GM18858 (cell line): ENCODE results near the gene ALKBH5.

Experiments used
- ATAC-seq: cut with Tn5 transposase; IDR thresholded peaks from one replicate; pipeline ENCODE4 v1.9.1; 2021; ENCODE audit not compliant: unreplicated experiment

ALKBH5 gene

DNA sequence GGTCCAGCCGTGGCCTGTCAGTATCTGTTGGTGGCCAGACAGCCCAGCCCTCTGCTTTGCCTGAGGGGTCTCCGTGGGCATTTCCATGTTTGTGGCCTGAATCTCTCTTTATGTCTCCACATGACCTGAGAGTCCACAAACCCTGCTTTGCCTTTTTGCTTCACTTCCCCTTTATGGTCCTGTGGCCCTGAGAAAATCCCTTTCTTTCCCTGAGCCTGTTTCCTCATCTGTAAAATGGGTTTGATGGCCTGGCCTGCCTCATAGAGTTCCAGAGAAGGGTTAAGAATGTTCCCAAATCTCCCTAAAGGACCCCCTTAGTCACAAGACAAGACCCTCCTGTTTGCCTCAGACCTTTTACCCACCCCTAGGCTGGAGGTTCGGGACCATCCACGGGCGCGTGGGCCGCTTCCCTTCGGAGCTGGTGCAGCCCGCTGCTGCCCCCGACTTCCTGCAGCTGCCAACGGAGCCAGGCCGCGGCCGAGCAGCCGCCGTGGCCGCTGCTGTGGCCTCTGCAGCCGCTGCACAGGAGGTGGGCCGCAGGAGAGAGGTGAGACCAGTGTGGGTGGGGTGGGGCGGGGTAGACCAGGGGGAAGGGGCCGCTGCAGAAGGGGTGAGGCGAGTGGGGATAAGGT lies 26.2 kb upstream of the ALKBH5 start:
- ATAC-seq, result no peak

DNA sequence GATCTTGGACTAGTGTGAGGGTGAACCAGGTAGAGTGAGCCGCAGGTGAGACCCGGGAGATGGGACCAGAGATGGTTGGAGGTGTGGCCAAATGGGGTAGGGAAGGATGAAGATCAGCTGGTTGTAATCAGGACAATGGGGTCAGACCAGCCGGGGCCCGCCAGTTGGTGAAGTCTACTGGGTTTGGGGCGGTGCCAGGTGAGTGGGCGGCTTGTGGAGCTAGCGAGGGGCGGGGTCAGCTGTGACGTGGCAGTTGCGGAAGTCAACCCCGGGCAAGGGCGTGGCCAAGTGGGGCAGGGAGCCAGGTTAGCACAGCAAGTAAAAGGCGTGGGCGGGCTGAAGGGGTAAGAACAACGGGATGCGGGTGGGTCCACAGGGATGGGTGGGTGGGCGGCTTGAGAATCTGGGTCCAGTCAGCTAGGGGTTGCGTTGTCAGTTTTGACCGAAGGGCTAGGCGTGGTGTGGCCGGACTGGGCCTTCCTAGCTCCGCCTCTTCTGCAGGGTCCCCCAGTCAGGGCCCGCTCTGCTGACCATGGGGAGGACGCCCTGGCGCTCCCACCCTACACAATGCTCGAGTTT lies 25.5 kb upstream of the ALKBH5 start:
- no peak for ATAC-seq

DNA sequence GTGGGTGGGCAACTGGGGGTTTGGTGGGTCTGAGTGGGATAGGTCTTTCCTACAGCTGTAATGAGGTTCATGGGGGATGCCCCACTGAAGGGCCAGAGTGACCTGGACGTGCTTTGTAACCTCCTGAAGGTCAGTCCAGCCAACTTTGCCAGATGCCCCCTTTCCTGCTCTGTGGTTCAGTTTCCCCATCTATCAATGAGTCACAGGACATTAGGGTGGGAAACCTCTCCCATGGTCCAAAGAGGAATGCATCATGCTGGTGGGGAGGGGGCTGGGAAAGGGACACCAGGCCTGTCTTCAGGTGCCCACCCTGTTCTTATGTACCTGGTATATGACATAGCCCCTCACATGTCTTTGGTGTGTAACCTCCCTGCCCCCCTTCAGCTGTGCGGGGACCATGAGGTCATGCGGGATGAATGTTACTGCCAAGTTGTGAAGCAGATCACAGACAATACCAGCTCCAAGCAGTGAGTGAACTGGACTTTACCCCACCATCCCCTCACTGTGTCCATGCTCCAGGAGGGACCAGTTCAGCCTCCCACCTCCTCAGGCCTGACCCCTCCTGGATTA lies 24.0 kb upstream of the ALKBH5 start:
- ATAC-seq, result no peak

DNA sequence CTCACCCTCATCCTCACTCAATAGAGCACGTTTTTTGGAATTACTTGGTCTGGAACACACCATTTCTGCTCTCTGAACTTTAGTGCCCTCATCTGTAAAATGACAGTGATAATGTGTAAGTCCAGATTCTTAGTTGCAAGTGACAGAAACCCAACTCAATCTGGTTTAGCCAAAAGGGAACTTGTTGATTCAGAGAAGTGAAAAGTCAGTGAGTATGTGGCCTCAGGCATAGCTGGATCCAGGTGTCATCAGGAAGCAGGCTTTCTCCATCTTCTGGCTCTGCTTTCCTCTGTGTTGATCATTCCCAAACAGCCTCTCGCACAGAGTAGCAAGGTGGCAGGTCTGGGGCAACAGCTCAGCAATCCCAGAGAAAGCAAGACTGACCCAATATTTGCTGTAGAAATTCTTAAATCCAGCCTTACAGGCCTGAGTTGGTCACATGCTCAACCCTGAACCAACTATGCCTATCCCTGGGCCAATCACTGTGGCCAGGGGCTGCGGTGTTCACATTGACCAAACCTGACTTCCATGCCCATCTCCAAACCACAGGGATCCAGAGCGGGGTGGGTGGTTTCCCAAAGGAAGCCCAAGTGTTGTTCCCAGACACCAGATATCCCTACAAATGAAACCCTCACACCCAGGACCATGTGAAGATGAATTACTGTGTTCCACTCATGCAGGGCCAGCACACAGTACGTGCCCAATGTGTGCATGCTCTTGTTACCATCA lies 23.3 kb upstream of the ALKBH5 start:
- no peak for ATAC-seq

DNA sequence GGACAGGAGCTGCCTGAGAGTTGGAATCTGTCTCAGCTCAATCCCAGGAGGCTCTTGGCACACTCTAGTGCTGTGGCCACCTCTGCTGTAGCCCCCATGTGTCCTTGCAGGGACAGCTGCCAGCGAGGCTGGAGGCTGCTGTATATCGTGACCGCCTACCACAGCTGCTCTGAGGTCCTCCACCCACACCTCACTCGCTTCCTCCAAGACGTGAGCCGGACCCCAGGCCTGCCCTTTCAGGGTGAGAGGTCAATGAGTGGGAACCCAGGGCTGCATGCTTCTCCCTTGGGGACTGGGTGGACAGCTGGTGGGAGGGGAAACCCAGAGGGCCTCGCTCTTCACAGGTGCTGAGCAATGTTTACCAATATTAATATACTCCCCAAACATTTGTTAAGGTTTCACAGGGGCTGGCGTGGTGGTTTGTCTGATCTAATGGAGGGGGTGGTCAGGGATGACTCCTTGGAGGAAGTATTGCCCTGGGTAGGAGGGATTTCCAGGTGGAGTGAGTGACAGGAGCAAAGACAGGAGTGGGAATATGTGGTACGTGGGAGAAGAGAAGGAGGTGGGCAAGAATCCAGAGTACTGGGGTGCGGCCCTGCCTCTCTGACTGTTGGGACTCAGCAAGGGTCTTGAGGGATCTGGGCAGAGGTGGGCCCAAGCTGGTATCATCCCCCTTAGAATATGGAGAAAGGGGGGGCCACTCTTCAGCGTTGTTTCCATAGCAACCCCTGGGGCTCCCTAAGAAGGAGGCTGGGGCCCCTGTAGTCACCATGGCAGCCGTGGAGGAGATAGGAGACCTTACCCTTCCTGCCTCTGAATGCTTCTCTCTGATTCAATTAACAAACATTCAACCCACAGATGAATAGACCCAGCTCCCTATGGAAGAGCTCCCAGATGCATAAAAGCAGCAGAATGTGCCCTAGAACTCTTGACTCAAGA lies 22.2 kb upstream of the ALKBH5 start:
- ATAC-seq, result peak; percentile 52

DNA sequence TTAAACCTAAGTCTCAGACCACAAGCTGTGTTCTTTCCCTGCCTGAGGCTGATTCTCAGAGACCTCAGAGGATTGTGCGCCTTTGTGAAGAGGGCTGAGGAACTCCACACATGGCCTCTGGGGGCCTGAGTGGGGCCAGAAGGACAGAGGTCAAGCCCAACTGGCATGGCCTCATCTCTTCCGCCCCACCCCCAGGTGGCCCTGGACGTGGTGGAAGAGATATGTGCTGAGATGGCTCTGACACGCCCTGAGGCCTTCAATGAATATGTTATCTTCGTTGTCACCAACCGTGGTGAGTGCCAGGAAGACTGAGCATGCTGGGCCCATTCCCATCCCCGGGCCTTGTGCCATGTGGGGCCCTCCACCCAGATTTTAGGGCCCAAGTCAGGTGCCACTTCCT lies 20.1 kb upstream of the ALKBH5 start:
- no peak for ATAC-seq

DNA sequence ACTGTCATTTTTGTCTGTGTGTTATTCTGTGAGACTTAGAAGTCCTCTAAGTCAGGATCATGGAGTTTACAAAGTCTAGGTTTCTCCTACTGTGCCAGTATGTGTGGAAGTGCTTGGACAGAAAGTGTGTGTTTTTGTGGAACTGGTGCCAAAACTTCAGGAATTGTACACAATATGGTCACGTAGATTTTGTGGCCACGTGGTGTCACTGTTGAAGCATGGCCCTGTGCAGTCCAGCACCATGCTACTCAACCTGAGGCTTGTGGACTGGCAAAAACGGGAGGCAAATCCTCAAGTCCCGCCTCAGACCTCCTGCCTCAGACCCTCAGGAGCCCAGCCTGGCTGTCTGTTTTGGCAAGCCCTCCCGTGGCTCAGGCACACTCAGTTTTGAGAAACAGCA lies 16.7 kb upstream of the ALKBH5 start:
- no peak for ATAC-seq

DNA sequence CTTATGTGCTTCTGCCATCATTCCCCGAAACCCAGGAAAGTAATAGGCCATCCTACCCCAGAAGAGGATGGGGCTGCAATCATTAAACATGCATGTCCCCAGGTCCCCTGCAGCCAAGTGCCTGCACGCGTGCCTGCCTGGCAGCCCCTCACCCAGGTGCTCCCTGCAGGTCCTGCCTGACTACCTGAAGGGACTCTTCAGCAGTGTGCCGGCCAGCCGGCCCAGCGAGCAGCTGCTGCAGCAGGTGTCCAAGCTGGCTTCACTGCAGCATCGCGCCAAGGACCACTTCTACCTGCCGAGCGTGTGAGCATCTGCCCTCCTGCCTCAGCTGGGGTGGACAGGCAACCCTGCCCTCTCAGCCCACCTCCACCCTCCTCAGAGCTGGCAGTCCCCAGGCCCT lies 16.2 kb upstream of the ALKBH5 start:
- no peak for ATAC-seq

DNA sequence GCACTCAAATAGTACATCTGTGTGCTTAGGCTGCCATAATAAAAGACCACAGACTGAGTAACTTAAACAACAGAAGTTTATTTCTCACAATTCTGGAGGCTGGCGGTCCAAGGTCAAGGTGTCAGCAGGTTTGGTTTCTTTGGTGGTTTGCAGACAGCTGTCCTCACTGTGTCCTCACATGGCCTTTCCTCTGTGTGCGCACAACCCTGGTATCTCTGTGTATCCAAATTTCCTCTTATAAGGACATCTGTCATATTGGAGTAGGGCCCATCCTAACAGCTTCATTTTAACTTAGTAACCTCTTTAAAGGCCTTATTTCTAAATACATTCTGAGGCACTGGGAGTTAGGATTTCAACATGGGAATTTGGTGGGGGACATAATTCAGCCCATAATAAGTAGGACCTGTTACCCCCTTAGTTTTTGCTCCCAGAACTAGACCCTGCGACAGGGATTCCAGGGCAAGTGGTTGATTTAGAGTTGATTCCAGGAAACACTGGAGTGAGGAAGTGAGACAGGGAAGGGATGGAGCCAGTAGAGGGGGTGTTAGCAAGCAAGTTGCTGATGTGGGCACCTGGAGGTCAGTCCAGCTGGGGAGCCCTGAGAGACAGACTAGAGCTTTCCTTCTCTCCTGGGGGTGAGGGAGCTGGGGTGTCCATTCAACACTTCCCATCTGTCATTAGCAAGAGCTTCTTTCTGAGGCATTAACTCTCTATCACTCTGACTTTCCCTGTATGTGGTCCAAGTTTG lies 10.9 kb upstream of the ALKBH5 start:
- ATAC-seq, result no peak

DNA sequence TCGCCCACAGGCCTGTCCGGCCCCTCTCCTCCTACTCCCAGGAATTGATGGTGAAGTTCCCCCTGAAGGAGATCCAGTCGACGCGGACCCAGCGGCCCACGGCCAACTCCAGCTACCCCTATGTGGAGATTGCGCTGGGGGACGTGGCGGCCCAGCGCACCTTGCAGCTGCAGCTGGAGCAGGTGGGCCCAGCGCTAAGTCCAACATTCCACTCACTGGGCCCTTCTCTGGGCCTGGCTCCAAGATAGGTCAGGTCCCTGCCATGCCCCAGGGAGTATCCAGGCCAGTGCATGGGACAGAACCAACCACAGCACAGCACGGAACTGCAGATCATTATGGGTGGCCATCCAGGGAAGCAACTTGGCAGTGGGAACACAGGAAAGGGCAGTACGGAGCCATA lies 9.9 kb upstream of the ALKBH5 start:
- no peak for ATAC-seq

DNA sequence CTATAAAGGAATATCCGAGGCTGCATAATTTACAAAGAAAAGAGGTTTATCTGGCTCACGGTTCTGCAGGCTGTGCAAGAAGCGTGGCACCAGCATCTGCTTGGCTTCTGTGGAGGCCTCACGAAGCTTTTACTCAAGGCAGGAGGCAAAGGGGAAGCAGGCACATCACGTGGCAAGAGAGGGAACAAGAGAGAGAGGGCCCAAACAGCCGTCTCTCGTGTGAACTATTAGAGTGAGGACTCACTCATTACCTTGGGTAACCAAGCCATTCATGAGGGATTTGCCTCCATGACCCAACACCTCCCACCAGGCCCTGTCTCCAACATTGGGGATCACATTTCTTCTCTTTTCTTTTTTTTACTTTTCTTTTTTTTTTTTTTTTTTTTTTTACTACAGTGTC lies 7.5 kb upstream of the ALKBH5 start:
- no peak for ATAC-seq

DNA sequence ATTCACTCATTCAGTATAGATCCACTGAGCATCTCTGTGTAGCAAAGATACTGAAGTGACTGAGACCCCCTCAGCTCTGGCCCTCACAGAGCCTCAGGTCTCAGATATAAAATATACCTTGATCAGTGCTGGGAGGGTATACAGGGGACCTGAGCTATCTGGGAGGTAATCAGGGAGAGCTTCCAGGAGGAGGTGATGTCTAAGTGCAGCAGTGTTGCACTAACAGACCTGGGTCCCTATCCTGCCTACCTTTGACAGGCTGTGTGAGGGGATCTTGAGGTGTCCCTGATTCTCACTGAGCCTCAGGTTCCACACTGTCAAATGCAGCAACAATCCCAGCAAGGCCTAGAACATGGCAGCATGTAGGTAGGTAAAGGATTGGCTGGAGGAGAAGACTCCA lies 6.5 kb upstream of the ALKBH5 start:
- no peak for ATAC-seq

DNA sequence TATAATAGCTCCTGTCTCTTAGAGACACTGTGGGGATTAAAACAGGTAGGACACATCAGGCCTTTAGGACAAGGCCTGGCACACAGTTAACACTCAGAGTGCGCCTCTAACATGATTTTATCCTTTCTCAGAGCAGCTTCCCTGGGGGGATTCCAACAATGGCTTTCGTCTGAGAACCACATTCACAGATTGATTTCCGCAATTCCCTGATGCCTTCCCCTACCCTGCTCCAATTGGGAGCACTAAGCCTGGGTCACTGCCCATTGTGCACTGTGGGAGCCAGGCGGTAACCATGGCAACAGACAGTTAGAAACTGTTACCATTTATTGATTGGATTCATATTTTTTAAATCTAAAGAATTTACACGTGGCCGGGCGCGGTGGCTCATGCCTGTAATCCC lies 5.9 kb upstream of the ALKBH5 start:
- ATAC-seq, result no peak

DNA sequence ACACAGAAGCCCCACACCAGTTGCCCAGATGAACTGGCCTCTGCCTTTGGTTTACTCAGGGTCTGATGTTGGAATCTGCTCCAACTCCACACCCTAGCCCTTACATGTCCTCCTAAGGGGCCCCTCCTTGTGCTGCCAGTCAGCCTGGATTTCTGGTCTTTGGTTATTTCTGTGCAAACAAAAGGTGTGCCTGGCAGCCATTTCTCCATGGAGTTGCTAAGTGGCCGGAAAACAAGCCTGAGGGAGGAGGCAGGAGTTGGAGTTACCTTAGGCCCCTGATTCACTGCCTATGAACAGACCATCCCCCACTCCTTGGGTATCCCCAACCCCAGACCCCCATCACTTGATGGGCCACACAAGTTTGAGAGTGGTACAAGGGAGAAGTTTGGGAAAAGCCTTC lies 4.4 kb upstream of the ALKBH5 start:
- ATAC-seq, result no peak

DNA sequence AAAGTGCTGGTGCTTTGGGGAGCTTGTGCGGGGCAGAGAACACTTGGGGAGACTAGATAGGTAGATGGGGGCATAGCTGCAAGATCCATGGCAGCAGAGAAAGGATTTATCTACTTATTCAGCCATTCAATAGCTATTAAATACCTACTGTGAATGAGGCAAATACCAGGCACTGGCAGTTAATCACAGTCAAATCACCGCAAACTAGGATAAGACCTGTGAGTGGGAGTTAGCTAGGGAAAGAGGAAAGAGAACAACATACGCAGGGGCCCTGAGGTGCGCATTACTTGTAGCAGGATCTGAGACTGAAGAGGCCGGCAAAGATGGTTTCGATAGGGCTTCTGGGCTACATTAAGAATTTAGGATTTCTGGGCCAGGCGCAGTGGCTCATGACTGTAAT lies 3.8 kb upstream of the ALKBH5 start:
- ATAC-seq, result no peak

DNA sequence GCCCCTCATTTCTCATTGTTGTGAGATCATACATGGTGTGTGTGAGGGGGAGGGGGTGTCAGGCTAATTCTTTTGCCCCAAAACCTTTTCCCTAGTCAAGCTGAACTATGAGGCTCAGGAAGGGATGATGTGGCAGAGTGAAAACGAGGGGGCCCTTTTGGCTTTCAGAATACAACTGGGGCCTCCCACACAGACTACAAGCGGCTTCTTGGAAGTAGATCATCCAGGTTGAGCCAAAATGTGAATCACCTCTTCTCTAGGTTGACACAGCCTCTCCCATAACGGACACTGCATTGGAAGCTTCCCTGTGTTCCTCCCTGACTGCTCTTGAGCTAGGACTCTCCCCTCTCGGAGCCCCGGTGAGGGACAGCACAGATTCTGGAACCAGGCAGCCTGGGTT lies 2.3 kb upstream of the ALKBH5 start:
- ATAC-seq, result no peak

DNA sequence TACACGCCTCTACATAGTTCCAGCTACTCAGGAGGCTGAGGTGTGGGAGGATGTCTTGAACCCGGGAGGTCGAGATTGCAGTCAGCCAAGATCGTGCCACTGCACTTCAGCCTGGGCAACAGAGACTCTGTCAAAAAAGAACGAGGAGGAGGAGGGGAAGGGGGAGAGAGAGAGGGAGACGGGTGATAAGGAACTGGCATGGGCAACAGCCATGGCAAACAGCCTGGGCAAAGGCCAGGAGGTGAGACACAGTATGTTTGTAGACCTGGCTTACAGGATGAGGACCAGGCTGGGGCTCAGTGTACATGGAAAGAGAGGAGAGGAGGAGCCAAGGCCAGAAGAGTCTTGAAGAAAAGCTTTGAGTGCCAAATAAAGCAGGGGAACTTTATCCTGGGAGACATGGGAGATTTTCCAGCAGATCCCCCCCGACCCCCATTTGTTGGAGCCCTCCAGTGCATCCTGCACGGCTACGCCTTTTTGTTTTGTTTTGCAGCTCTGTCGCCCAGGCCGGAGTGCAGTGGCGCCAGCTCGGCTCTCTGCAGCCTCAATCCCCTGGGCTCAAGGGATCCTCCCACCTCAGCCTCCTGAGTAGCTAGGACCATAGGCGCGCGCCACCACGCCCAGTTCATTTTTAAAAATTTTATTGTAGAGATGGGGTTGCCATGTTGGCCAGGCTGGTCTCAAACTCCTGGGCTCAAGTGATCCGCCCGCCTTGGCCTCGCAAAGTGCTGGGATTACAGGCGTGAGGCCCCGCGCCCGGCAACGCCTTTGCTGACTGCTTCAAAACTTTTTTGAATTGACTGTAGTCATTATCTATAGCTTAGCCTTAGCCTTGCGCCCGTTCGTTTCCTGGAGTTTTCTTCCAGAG lies 1.3 kb upstream of the ALKBH5 start:
- no peak for ATAC-seq

DNA sequence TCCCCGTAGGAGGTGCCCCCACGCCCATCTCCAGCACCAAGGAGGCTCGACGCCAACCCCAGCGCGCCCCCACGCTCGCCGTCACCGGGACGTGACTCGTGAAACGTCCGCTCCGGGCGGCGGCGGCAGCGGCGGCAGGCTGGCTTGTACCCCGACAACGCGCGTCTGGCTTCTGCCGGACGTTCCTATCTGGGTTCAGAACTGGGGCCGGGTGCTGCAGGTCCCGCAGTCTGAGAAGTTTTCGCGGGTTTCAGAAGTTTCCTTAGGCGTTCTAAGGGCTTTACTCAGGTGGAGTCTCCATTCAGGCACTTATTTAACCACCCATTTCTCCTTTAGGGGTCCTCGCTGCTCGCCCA lies 672 bp upstream of the ALKBH5 start:
- ATAC-seq, result peak; percentile 8

DNA sequence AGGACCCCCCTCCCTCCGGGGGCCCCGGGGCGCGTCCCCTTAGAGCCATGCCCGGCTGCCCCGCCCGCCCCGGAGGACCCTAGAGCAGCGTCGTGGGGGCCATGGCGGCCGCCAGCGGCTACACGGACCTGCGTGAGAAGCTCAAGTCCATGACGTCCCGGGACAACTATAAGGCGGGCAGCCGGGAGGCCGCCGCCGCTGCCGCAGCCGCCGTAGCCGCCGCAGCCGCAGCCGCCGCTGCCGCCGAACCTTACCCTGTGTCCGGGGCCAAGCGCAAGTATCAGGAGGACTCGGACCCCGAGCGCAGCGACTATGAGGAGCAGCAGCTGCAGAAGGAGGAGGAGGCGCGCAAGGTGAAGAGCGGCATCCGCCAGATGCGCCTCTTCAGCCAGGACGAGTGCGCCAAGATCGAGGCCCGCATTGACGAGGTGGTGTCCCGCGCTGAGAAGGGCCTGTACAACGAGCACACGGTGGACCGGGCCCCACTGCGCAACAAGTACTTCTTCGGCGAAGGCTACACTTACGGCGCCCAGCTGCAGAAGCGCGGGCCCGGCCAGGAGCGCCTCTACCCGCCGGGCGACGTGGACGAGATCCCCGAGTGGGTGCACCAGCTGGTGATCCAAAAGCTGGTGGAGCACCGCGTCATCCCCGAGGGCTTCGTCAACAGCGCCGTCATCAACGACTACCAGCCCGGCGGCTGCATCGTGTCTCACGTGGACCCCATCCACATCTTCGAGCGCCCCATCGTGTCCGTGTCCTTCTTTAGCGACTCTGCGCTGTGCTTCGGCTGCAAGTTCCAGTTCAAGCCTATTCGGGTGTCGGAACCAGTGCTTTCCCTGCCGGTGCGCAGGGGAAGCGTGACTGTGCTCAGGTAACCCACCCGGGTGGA lies 759 bp downstream of the ALKBH5 start:
- peak; percentile 4 for ATAC-seq
